Adrenal gland (tissue), 12 donors: Measurements from ENCODE around the gene CHKA. TPM values are rescaled to one million over a fixed set of nuclear protein-coding genes. Genes with fewer than 3 reads are reported as not detected.

Experiments used
- DNase-seq, 7 donors: peaks; one replicate each; pipeline ENCODE4 v3.0.0-alpha.2; 2019 to 2020
- H3K27ac ChIP-seq, 5 donors: fragments of 200-600 bp; sonication (generic) in 4 of 5; 1 replicate in 3 of 5; 2 replicates in 2 of 5; pipeline versions ENCODE4 v1.5.1 to v1.8.0; 2016 to 2020; ENCODE audit warnings: mild to moderate bottlenecking in 1 of 5
- H3K27me3 ChIP-seq: fragments of 200-600 bp; 2 replicates; pipeline ENCODE4 v1.8.0; 2021
- H3K36me3 ChIP-seq, 2 donors: fragments of 200-600 bp; replicated peaks in 1 of 2; 1 replicate in 1 of 2; 2 replicates in 1 of 2; pipeline versions ENCODE4 v1.5.1 to v1.8.0; 2018 to 2022
- H3K4me1 ChIP-seq, 2 donors: fragments of 200-600 bp; replicated peaks in 1 of 2; 1 replicate in 1 of 2; 2 replicates in 1 of 2; pipeline versions ENCODE4 v1.5.1 to v1.8.0; 2018 to 2021
- H3K4me3 ChIP-seq, 4 donors: fragments of 200-600 bp; sonication (generic) in 3 of 4; one replicate each; pipeline ENCODE4 v1.5.1; 2016 to 2018
- H3K9me3 ChIP-seq, 3 donors: fragments of 200-600 bp; sonication (generic) in 1 of 3; replicated peaks in 1 of 3; 1 replicate in 2 of 3; 2 replicates in 1 of 3; pipeline versions ENCODE4 v1.5.1 to v1.8.0; 2016 to 2021
- CTCF ChIP-seq, 6 experiments: fragments of 450-650 bp in 4 of 6; fragments of 200-600 bp in 2 of 6; sonication (generic) in 1 of 6; IDR thresholded peaks; 1 replicate in 5 of 6; 2 replicates in 1 of 6; pipeline versions ENCODE4 v1.5.1 to v1.8.0; 2016 to 2021; ENCODE audit warnings: antibody characterized with exemption in 6 of 6, mild to moderate bottlenecking in 2 of 6, moderate library complexity in 1 of 6
- POLR2A ChIP-seq, 2 donors: fragments of 450-650 bp; IDR thresholded peaks; one replicate each; pipeline ENCODE4 v1.6.1; 2017; ENCODE audit warnings: antibody characterized with exemption in 2 of 2, mild to moderate bottlenecking in 2 of 2, moderate library complexity in 1 of 2
- WGBS, 4 donors: extraction: QIAGEN DNeasy Blood & Tissue Kit in 2 of 4; methylation state at CpG; one replicate each; pipeline versions ENCODE4 v1.1.5 to v1.1.7; 2013 to 2017; 5-methylcytosine and 5-hydroxymethylcytosine counted together
- intact Hi-C, 2 donors: fragments of 100-400 bp; cut with DNase I; formaldehyde crosslinking; loops; one replicate each; pipeline versions ENCODE4 v1.14.1 to v1.15.0; 2022 to 2023
- polyA plus RNA-seq, 3 donors: library from polyadenylated mRNA; stranded (reverse); fragments of 200-250 nt in 2 of 3; fragments of 350-450 nt in 1 of 3; fragmentation: Illumina TruSeq in 1 of 3; extraction: RNeasy Lipid Tissue Mini Kit (QIAGEN cat#74804) in 1 of 3; gene quantifications; one replicate each; pipeline ENCODE4 v1.2.3, GENCODE V29; 2013 to 2014
- total RNA-seq, 9 donors: library from RNA; depleted of rRNA in 4 of 9; stranded (reverse); fragments of >200 nt in 4 of 9; fragments of 120-200 nt in 1 of 9; fragmentation: NEBNext Ultra II Directional in 1 of 9; extraction: Animal tissue kit (Norgen Biotek cat#: 25700) in 1 of 9; gene quantifications; one replicate each; pipeline versions ENCODE4 v1.1.0 to v1.2.4, GENCODE V29; 2013 to 2023
- donor health status: healthy with polysubstance abuse.
- donor health status: Bipolar disorder and iron deficiency.
- donor health status: DM: yes; HTN: yes; CAD: no.
- donor health status: DM: no; HTN: no; CAD: no.
- donor health status: DM: no; HTN: no; CAD: no.
- donor health status: DM: yes; HTN: yes; CAD: no.

CHKA gene
- total and polyA plus RNA-seq, 12 donors = 26.6 to 105 (median 54.6) TPM

DNA sequence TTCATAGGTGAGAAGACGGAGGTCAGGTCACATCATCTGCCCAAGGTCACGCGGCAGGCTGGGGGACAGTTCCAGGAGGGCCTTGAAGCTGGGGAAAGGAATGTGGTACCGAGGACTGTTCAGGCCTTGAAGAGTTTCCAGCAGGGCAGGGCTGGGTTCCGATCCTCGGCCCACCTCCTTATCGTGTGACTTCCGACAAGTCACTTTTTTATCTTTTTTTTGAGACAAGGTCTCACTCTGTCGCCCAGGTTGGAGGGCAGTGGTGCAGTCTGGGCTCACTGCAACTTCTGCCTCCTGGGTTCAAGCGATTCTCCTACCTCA is 90.1 kb downstream of the CHKA start:
- no peaks in the 10 kb centered on the region for H3K9me3 ChIP-seq
- peak overlapping the region; percentile 78 to 98 (median 94) for H3K27ac ChIP-seq
- intact Hi-C loops = no loop called here
- TF ChIP-seq CTCF (IDR thresholded peaks at IDR 0.05) = no peak
- peak in 1 of 2 donors; percentile 9 for TF ChIP-seq POLR2A (IDR thresholded peaks at IDR 0.05)
- DNase-seq = peak in 6 of 7 donors; percentile 73 to 84 (median 78)
- H3K36me3 ChIP-seq = peaks cover 0 to 28% of the 10 kb centered on the region in 2 donors
- no peaks in the 10 kb centered on the region for H3K27me3 ChIP-seq
- H3K4me3 ChIP-seq = peak overlapping the region; percentile 9 to 85 (median 39)
- 6 to 12% (median 7%) methylated on average over 7 to 10 of the region's 10 CpGs for WGBS, 4 donors
- H3K4me1 ChIP-seq = peaks cover 49 to 59% of the 10 kb centered on the region in 2 donors

- no peaks in the 10 kb centered on the region for H3K27me3 ChIP-seq
- DNase-seq = peak; percentile 94 to 99 (median 98)
- no peaks in the 10 kb centered on the region for H3K9me3 ChIP-seq
- WGBS, 4 donors = 0 to 2% (median 0%) methylated on average over 32 to 56 of the region's 56 CpGs
- peak within 1 kb of the TSS; percentile 78 to 98 (median 94) for H3K27ac ChIP-seq
- H3K36me3 ChIP-seq = peaks cover 0 to 25% of the 10 kb centered on the region in 2 donors
- peak within 1 kb of the TSS; percentile 9 to 85 (median 39) for H3K4me3 ChIP-seq
- intact Hi-C loops = no loop called here
- TF ChIP-seq CTCF (IDR thresholded peaks at IDR 0.05) = no peak
- peak; percentile 56 to 92 for TF ChIP-seq POLR2A (IDR thresholded peaks at IDR 0.05)
- peaks cover 49 to 55% of the 10 kb centered on the region in 2 donors for H3K4me1 ChIP-seq
Measured at GRCh38 chr11:68030318-68031143, 90.7 kb downstream of the CHKA start, which contains the start of gene NDUFS8. NDUFS8 (plus strand) TSS chr11:68030681; CDS start chr11:68032152, 1,471 bp downstream.

DNA sequence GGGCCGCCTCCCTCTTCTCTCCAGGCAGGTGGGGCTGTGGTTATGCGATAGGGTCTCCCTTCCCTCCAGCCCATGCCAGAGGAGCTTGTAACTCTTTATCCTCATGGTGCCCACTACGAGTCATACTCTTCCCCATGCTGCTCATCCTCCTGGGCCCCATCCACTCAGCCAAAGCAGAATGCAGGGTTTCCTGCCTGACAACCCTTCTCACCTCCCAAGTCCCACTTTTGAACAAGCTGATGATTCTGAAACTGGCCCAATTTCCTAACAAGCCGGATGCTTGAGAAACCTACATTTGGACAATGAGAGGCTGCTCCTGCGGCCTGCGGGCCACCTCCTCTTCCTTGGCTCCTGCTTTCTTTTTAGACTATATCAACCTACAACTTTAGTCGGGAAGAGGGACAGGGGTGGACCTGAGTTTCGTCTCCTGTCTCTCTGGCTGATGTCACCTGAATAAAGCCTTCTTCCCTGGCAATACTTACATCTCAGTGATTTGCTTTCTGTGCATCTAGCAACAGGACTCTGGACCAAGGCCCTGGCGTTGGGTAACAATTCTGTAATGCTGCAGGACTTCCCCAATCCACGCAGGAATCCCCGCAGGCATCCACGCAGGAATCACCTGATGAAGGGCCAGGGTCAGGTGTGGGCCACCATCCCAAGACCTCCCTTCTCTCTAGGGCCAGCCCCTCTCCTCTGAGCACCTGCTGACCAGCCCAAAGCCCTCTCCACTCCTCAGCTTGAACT is 92.2 kb downstream of the CHKA start:
- H3K4me1 ChIP-seq = peaks cover 42 to 49% of the 10 kb centered on the region in 2 donors
- H3K4me3 ChIP-seq = no peak overlapping the region
- no peak for DNase-seq
- H3K27me3 ChIP-seq = no peaks in the 10 kb centered on the region
- peaks cover 0 to 13% of the 10 kb centered on the region in 2 donors for H3K36me3 ChIP-seq
- WGBS, 4 donors = 79 to 85% (median 81%) methylated on average over 12 of the region's 12 CpGs
- H3K27ac ChIP-seq = peak overlapping the region; percentile 42 to 98 (median 81)
- no peaks in the 10 kb centered on the region for H3K9me3 ChIP-seq
- intact Hi-C loops = no loop called here
- TF ChIP-seq CTCF (IDR thresholded peaks at IDR 0.05) = no peak
- TF ChIP-seq POLR2A (IDR thresholded peaks at IDR 0.05) = no peak

- WGBS, 4 donors = 69 to 96% (median 71%) methylated on average over 15 to 21 of the region's 21 CpGs
Measured at GRCh38 chr11:68027667-68028066, 93.5 kb downstream of the CHKA start.

More at GRCh38 chr11:68027667-68028066, 93.5 kb downstream of the CHKA start:
- no peak for DNase-seq
- no peaks in the 10 kb centered on the region for H3K9me3 ChIP-seq
- intact Hi-C loops = no loop called here
- H3K27ac ChIP-seq = peak overlapping the region in 4 of 5 donors; percentile 77 to 98 (median 88)
- TF ChIP-seq CTCF (IDR thresholded peaks at IDR 0.05) (no peak), POLR2A (IDR thresholded peaks at IDR 0.05) (no peak)
- H3K36me3 ChIP-seq = peaks cover 0 to under 1% of the 10 kb centered on the region in 2 donors
- H3K4me3 ChIP-seq = no peak overlapping the region
- peaks cover 31 to 38% of the 10 kb centered on the region in 2 donors for H3K4me1 ChIP-seq
- no peaks in the 10 kb centered on the region for H3K27me3 ChIP-seq
